Neural progenitor cell (in vitro differentiated cells): ENCODE measurements around the gene MESP2. TPM values are rescaled to one million over a fixed set of nuclear protein-coding genes. Genes with fewer than 3 reads are reported as not detected.

Source experiments
- DNase-seq: peaks from one replicate; pipeline ENCODE4 v3.0.0-alpha.2; 2016; ENCODE audit warnings: low spot score
- H2AFZ ChIP-seq: fragments of 200-600 bp; sonication (generic); replicated peaks from 2 replicates; pipeline ENCODE4 v1.6.1; 2016; ENCODE audit warnings: antibody characterized with exemption
- H3F3A ChIP-seq: fragments of 200-600 bp; sonication (generic); 2 replicates; pipeline ENCODE4 v1.6.1; 2016; ENCODE audit warnings: antibody characterized with exemption, low read depth
- H3K27ac ChIP-seq: fragments of 200-600 bp; sonication (generic); 2 replicates; pipeline ENCODE4 v1.5.1; 2016; ENCODE audit warnings: mild to moderate bottlenecking
- H3K27me3 ChIP-seq: fragments of 200-600 bp; sonication (generic); 2 replicates; pipeline ENCODE4 v1.6.1; 2016; ENCODE audit warnings: mild to moderate bottlenecking, moderate library complexity
- H3K36me3 ChIP-seq: fragments of 200-600 bp; sonication (generic); 2 replicates; pipeline ENCODE4 v1.5.1; 2016
- H3K4me1 ChIP-seq: fragments of 200-600 bp; sonication (generic); 2 replicates; pipeline ENCODE4 v1.6.1; 2016; ENCODE audit warnings: mixed run types
- H3K4me2 ChIP-seq: fragments of 200-600 bp; sonication (generic); 2 replicates; pipeline ENCODE4 v1.6.1; 2016
- H3K4me3 ChIP-seq: fragments of 200-600 bp; sonication (generic); 2 replicates; pipeline ENCODE4 v1.5.1; 2016
- H3K79me2 ChIP-seq: fragments of 200-600 bp; sonication (generic); 2 replicates; pipeline ENCODE4 v1.6.1; 2016; ENCODE audit warnings: low read depth
- H3K9ac ChIP-seq: fragments of 200-600 bp; sonication (generic); 2 replicates; pipeline ENCODE4 v1.6.1; 2016
- H3K9me3 ChIP-seq: fragments of 200-600 bp; sonication (generic); 2 replicates; pipeline ENCODE4 v1.5.1; 2016; ENCODE audit warnings: low read depth
- H4K20me1 ChIP-seq: fragments of 200-600 bp; sonication (generic); 2 replicates; pipeline ENCODE4 v1.6.1; 2016; ENCODE audit warnings: low read depth
- H3K27ac Mint-ChIP-seq: 3 replicates; pipeline ENCODE4 v1.8.0; 2021; ENCODE audit warnings: mixed read lengths
- H3K27me3 Mint-ChIP-seq: 2 replicates; pipeline ENCODE4 v1.8.0; 2022; ENCODE audit warnings: low read depth, mild to moderate bottlenecking, inconsistent platforms, moderate library complexity, mixed read lengths; ENCODE audit not compliant: insufficient read depth
- H3K36me3 Mint-ChIP-seq: 3 replicates; pipeline ENCODE4 v1.8.0; 2021; ENCODE audit warnings: mixed read lengths
- H3K4me1 Mint-ChIP-seq: 3 replicates; pipeline ENCODE4 v1.8.0; 2021; ENCODE audit warnings: mixed read lengths
- H3K4me3 Mint-ChIP-seq: 3 replicates; pipeline ENCODE4 v1.8.0; 2021; ENCODE audit warnings: mild to moderate bottlenecking, moderate library complexity, mixed read lengths
- H3K9me3 Mint-ChIP-seq: 3 replicates; pipeline ENCODE4 v1.8.0; 2020; ENCODE audit warnings: mixed read lengths
- EZH2 ChIP-seq: fragments of 200-600 bp; sonication (generic); IDR thresholded peaks from 2 replicates; pipeline ENCODE4 v1.6.1; 2017; ENCODE audit warnings: antibody characterized with exemption, mild to moderate bottlenecking, moderate library complexity
- EZH2phosphoT487 ChIP-seq: fragments of 200-600 bp; sonication (generic); IDR thresholded peaks from 2 replicates; pipeline ENCODE4 v1.6.1; 2017; ENCODE audit warnings: antibody characterized with exemption
- total RNA-seq: library from RNA; depleted of rRNA; stranded (reverse); fragments of >200 nt; gene quantifications from 2 replicates; pipeline ENCODE4 v1.2.3, GENCODE V29; 2015; ENCODE audit warnings: low replicate concordance
- TF ChIP-seq, protein P1 (sequence below): fragments of 200-600 bp; sonication (generic); IDR thresholded peaks from 2 replicates; pipeline ENCODE4 v1.5.1; 2017; ENCODE audit warnings: antibody characterized with exemption, mild to moderate bottlenecking

The MESP2 gene
- total RNA-seq, 1 donor from 2014 or later: not detected

DNA sequence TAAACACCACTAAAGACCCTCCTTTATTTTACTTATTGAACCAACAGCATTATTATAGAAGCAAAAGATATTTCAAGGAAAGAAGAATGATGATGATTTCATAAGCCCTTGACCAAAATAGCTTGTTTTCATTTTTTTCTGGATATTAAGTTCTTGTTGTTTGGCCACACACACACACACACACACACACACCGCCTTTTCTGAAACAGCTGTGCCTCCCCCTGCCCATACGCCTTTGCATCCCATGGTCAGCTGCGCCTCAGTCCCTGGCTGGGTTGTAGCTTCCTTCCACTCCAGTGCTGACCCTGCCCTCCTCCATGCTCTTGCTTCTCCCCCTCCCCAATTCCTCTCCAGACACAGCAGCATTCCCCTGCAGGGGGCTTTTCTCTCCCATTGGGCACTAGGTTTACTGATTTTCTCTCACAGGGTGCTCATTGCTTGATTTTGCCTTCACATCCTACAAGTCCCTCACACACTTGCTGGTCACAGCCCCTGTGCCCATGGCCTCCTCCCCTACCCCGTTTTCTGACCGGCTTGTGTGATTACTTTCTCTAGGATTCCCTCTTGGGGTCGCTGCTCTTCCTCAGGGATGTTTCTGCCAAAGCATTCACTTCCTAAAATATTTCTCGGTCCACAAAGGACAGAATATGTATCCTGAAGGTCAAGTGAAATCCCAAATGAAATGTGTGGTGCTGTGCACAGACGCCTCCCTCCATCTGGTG, 43.5 kb upstream of the MESP2 start:
- no peaks in the 10 kb centered on the region for H4K20me1 ChIP-seq
- H2AFZ ChIP-seq: no peak overlapping the region

DNA sequence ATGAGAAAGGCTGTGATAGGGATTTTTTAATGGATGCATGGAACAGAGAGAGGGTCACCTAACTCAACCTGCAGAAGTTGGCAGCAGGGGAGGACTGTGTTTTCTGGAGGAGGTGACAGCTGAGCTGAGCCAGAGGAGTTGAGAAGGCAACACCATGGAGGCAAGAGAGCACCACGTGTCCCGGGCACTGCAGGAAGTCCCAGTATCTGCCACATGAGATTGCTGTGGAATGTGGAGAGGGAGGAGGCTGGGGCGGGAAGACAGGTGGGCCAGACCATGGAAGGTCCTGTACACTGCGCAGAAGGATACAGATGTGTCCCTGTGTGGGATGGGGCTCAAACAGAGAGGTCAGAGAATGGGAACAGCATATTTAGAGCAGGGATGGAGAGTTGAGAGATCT, 40.4 kb upstream of the MESP2 start:
- peaks cover 18% of the 10 kb centered on the region for H3K27me3 Mint-ChIP-seq
- no peaks in the 10 kb centered on the region for H3K9me3 ChIP-seq
- H3K4me1 Mint-ChIP-seq: peaks cover 3% of the 10 kb centered on the region
- H3K36me3 ChIP-seq: no peaks in the 10 kb centered on the region
- H3K27ac ChIP-seq: no peak overlapping the region
- H2AFZ ChIP-seq: no peak overlapping the region
- H3K9ac ChIP-seq: no peak overlapping the region
- H3K4me3 ChIP-seq: no peak overlapping the region
- DNase-seq: no peak
- H3K36me3 Mint-ChIP-seq: no peaks in the 10 kb centered on the region
- H3K9me3 Mint-ChIP-seq: no peaks in the 10 kb centered on the region
- no peaks in the 10 kb centered on the region for H3F3A ChIP-seq
- no peaks in the 10 kb centered on the region for H3K27me3 ChIP-seq
- peak overlapping the region; percentile 27 for H3K4me3 Mint-ChIP-seq
- H3K4me2 ChIP-seq: no peak overlapping the region
- H4K20me1 ChIP-seq: no peaks in the 10 kb centered on the region
- no peaks in the 10 kb centered on the region for H3K79me2 ChIP-seq
- H3K27ac Mint-ChIP-seq: no peak overlapping the region
- TF ChIP-seq EZH2 (no peak), EZH2phosphoT487 (no peak)
- TF ChIP-seq, protein P1, sequence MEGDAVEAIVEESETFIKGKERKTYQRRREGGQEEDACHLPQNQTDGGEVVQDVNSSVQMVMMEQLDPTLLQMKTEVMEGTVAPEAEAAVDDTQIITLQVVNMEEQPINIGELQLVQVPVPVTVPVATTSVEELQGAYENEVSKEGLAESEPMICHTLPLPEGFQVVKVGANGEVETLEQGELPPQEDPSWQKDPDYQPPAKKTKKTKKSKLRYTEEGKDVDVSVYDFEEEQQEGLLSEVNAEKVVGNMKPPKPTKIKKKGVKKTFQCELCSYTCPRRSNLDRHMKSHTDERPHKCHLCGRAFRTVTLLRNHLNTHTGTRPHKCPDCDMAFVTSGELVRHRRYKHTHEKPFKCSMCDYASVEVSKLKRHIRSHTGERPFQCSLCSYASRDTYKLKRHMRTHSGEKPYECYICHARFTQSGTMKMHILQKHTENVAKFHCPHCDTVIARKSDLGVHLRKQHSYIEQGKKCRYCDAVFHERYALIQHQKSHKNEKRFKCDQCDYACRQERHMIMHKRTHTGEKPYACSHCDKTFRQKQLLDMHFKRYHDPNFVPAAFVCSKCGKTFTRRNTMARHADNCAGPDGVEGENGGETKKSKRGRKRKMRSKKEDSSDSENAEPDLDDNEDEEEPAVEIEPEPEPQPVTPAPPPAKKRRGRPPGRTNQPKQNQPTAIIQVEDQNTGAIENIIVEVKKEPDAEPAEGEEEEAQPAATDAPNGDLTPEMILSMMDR: no peak
- no peaks in the 10 kb centered on the region for H3K4me1 ChIP-seq

More for the DNA sequence above, 43.5 kb upstream of the MESP2 start:
- H3K4me1 Mint-ChIP-seq: peaks cover 3% of the 10 kb centered on the region
- no peaks in the 10 kb centered on the region for H3K36me3 Mint-ChIP-seq
- TF ChIP-seq, protein P1: peak; percentile 15
- no peak for TF ChIP-seq EZH2phosphoT487
- peaks cover 20% of the 10 kb centered on the region for H3K27me3 Mint-ChIP-seq
- Histone ChIP-seq H3K79me2 (no peaks in the 10 kb centered on the region), H3K36me3 (no peaks in the 10 kb centered on the region), H3K9ac (no peak overlapping the region), H3K27me3 (no peaks in the 10 kb centered on the region), H3K4me1 (no peaks in the 10 kb centered on the region), H3K9me3 (no peaks in the 10 kb centered on the region), H3K4me3 (no peak overlapping the region), H3K4me2 (no peak overlapping the region), H3F3A (no peaks in the 10 kb centered on the region), H3K27ac (no peak overlapping the region)
- H3K27ac Mint-ChIP-seq: no peak overlapping the region
- H3K9me3 Mint-ChIP-seq: no peaks in the 10 kb centered on the region
- no peak overlapping the region for H3K4me3 Mint-ChIP-seq
- DNase-seq: no peak

DNA sequence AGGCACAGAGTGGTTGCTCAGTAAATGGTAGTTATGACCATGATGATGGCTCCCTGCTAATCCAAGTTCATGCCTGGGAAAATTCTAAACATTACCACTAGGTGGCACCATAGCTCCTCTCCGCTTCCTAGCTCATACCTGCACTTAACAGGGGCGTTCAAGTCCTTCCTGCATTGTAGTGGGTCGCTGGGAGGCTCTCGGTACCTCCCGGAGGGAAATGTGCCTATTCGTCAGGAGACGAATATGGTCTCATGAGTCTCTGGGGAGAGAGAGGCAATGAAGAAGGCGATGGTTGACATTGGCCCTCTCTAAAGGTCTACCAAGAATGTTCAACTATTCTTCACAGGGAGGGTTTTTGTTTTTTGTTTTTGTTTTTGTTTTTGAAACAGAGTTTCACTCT, 36.0 kb upstream of the MESP2 start:
- H3K4me1 Mint-ChIP-seq: peaks cover 3% of the 10 kb centered on the region
- Histone ChIP-seq H3K9me3 (no peaks in the 10 kb centered on the region), H3F3A (no peaks in the 10 kb centered on the region), H3K4me1 (no peaks in the 10 kb centered on the region), H3K27ac (no peak overlapping the region), H3K9ac (no peak overlapping the region), H3K27me3 (peaks cover 14% of the 10 kb centered on the region), H4K20me1 (no peaks in the 10 kb centered on the region), H3K79me2 (no peaks in the 10 kb centered on the region), H3K4me2 (no peak overlapping the region), H3K4me3 (no peak overlapping the region), H3K36me3 (no peaks in the 10 kb centered on the region), H2AFZ (no peak overlapping the region)
- peaks cover 18% of the 10 kb centered on the region for H3K27me3 Mint-ChIP-seq
- no peak overlapping the region for H3K4me3 Mint-ChIP-seq
- H3K27ac Mint-ChIP-seq: no peak overlapping the region
- TF ChIP-seq, protein P1: peak; percentile 88
- TF ChIP-seq EZH2phosphoT487: no peak
- DNase-seq: peak; percentile 68
- no peaks in the 10 kb centered on the region for H3K9me3 Mint-ChIP-seq
- H3K36me3 Mint-ChIP-seq: no peaks in the 10 kb centered on the region
